Endothelial cell (in vitro differentiated cells): ENCODE results near the gene FBXL17. TPM values are rescaled to one million over a fixed set of nuclear protein-coding genes. Genes with fewer than 3 reads are reported as not detected.

Experiments
- DNase-seq: peaks from one replicate; pipeline ENCODE4 v3.0.0; 2021; ENCODE audit warnings: low spot score
- H3K27ac Mint-ChIP-seq: one replicate; pipeline ENCODE4 v1.8.0; 2021; ENCODE audit warnings: mixed read lengths, inconsistent platforms; ENCODE audit not compliant: unreplicated experiment
- H3K27me3 Mint-ChIP-seq: one replicate; pipeline ENCODE4 v1.8.0; 2021; ENCODE audit warnings: mild to moderate bottlenecking, moderate library complexity, mixed read lengths, inconsistent platforms; ENCODE audit not compliant: unreplicated experiment
- H3K36me3 Mint-ChIP-seq: one replicate; pipeline ENCODE4 v1.8.0; 2021; ENCODE audit warnings: mild to moderate bottlenecking, low read depth, mixed read lengths, inconsistent platforms; ENCODE audit not compliant: unreplicated experiment
- H3K4me1 Mint-ChIP-seq: one replicate; pipeline ENCODE4 v1.8.0; 2021; ENCODE audit warnings: mild to moderate bottlenecking, mixed read lengths, inconsistent platforms; ENCODE audit not compliant: unreplicated experiment
- H3K4me3 Mint-ChIP-seq: one replicate; pipeline ENCODE4 v1.8.0; 2021; ENCODE audit warnings: mild to moderate bottlenecking, mixed read lengths, inconsistent platforms; ENCODE audit not compliant: unreplicated experiment
- H3K9me3 Mint-ChIP-seq: one replicate; pipeline ENCODE4 v1.8.0; 2021; ENCODE audit warnings: mixed read lengths, inconsistent platforms; ENCODE audit not compliant: unreplicated experiment
- total RNA-seq: library from RNA; stranded (reverse); fragmentation: NEBNext Ultra II Directional; extraction: Animal tissue kit (Norgen Biotek cat#: 25700); gene quantifications from one replicate; pipeline ENCODE4 v1.2.1, GENCODE V29; 2021; ENCODE audit not compliant: unreplicated experiment
- TF ChIP-seq, protein P1 (sequence below): fragments of 200-600 bp; sonication (generic); IDR thresholded peaks from one replicate; pipeline ENCODE4 v1.5.0; 2021; ENCODE audit warnings: antibody characterized with exemption; ENCODE audit not compliant: unreplicated experiment

The FBXL17 gene
- total RNA-seq, 1 donor from 2014 or later, result 14.9 TPM

DNA sequence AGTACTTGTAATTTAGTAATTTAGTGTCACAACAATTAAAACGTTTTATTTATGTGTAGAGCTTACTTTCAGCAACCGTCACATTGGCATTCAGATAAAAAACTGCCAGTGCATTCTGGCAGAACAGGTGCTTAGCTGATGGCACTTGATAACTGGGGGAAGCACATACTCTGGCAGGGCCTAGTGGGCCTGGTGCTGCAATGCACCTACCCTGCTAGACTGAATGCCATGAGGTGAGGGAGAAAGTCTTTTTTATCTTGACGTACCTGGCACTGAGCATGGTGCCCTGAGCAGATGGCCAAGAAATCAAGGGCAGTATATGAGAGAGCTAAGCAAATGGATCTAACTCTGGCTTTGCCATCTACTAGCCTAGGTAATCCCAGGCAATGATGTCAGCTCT, 430.6 kb downstream of the FBXL17 start:
- H3K36me3 Mint-ChIP-seq, result no peaks in the 10 kb centered on the region
- H3K4me1 Mint-ChIP-seq, result no peaks in the 10 kb centered on the region
- H3K4me3 Mint-ChIP-seq, result no peak overlapping the region
- no peak overlapping the region for H3K27ac Mint-ChIP-seq
- no peak for DNase-seq
- H3K27me3 Mint-ChIP-seq, result no peaks in the 10 kb centered on the region
- TF ChIP-seq, protein P1, sequence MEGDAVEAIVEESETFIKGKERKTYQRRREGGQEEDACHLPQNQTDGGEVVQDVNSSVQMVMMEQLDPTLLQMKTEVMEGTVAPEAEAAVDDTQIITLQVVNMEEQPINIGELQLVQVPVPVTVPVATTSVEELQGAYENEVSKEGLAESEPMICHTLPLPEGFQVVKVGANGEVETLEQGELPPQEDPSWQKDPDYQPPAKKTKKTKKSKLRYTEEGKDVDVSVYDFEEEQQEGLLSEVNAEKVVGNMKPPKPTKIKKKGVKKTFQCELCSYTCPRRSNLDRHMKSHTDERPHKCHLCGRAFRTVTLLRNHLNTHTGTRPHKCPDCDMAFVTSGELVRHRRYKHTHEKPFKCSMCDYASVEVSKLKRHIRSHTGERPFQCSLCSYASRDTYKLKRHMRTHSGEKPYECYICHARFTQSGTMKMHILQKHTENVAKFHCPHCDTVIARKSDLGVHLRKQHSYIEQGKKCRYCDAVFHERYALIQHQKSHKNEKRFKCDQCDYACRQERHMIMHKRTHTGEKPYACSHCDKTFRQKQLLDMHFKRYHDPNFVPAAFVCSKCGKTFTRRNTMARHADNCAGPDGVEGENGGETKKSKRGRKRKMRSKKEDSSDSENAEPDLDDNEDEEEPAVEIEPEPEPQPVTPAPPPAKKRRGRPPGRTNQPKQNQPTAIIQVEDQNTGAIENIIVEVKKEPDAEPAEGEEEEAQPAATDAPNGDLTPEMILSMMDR, result no peak
- H3K9me3 Mint-ChIP-seq, result no peaks in the 10 kb centered on the region

DNA sequence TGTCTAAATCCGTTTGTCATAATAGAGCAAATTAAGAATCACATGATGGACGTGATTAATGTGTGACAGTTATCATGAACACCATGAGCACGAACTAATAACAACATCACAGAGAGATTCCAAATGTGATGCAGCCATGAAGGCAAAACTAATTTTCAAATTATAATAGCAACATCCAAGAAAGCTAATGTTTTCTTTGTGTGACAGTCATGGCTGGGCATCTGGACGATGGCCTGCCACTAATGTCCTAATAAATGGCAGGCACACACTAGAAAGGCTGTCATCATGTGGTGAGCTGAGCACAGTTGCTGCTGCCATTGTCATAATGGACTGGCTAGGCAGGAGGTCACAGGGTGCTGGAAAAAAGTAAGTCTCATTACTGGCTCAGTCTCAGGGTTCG, 431.1 kb downstream of the FBXL17 start:
- H3K9me3 Mint-ChIP-seq, result no peaks in the 10 kb centered on the region
- no peak overlapping the region for H3K4me3 Mint-ChIP-seq
- DNase-seq, result no peak
- no peaks in the 10 kb centered on the region for H3K4me1 Mint-ChIP-seq
- no peaks in the 10 kb centered on the region for H3K36me3 Mint-ChIP-seq
- H3K27me3 Mint-ChIP-seq, result no peaks in the 10 kb centered on the region
- no peak overlapping the region for H3K27ac Mint-ChIP-seq
- TF ChIP-seq, protein P1, result no peak

- H3K4me3 Mint-ChIP-seq, result no peak overlapping the region
- H3K4me1 Mint-ChIP-seq, result no peaks in the 10 kb centered on the region
- no peaks in the 10 kb centered on the region for H3K36me3 Mint-ChIP-seq
- no peak for DNase-seq
- no peak overlapping the region for H3K27ac Mint-ChIP-seq
- H3K27me3 Mint-ChIP-seq, result no peaks in the 10 kb centered on the region
- TF ChIP-seq, protein P1, result no peak
- no peaks in the 10 kb centered on the region for H3K9me3 Mint-ChIP-seq
Observed at GRCh38 chr5:107949688-107950341, 432.1 kb downstream of the FBXL17 start.

GRCh38 chr5:107948377-107948776, 433.5 kb downstream of the FBXL17 start:
- no peaks in the 10 kb centered on the region for H3K9me3 Mint-ChIP-seq
- no peaks in the 10 kb centered on the region for H3K4me1 Mint-ChIP-seq
- H3K4me3 Mint-ChIP-seq, result no peak overlapping the region
- no peak for DNase-seq
- H3K27me3 Mint-ChIP-seq, result no peaks in the 10 kb centered on the region
- TF ChIP-seq, protein P1, result no peak
- H3K27ac Mint-ChIP-seq, result no peak overlapping the region
- H3K36me3 Mint-ChIP-seq, result no peaks in the 10 kb centered on the region

GRCh38 chr5:107945061-107945460, 436.8 kb downstream of the FBXL17 start:
- H3K36me3 Mint-ChIP-seq, result no peaks in the 10 kb centered on the region
- H3K27ac Mint-ChIP-seq, result no peak overlapping the region
- H3K4me1 Mint-ChIP-seq, result no peaks in the 10 kb centered on the region
- no peak for DNase-seq
- H3K9me3 Mint-ChIP-seq, result no peaks in the 10 kb centered on the region
- H3K27me3 Mint-ChIP-seq, result no peaks in the 10 kb centered on the region
- TF ChIP-seq, protein P1, result no peak
- H3K4me3 Mint-ChIP-seq, result no peak overlapping the region
